GM06990 (cell line): ENCODE results near the gene SLX4IP.

ENCODE experiments used
- DNase-seq: peaks from one replicate; pipeline ENCODE4 v3.0.0-alpha.2; 2011; ENCODE audit not compliant: insufficient read length; ENCODE audit errors: extremely low read depth
- H3K27me3 ChIP-seq: replicated peaks from 2 replicates; pipeline ENCODE4 v1.6.0; 2011; ENCODE audit warnings: low read length; ENCODE audit not compliant: control insufficient read depth, insufficient read depth
- H3K36me3 ChIP-seq: 2 replicates; pipeline ENCODE4 v1.5.1; 2011; ENCODE audit warnings: low read length; ENCODE audit not compliant: control insufficient read depth, insufficient read depth
- H3K4me3 ChIP-seq: replicated peaks from 2 replicates; pipeline ENCODE4 v1.5.1; 2011; ENCODE audit warnings: low read depth, mild to moderate bottlenecking, control low read depth, low read length
- CTCF ChIP-seq: IDR thresholded peaks from 2 replicates; pipeline ENCODE4 v1.5.1; 2011; ENCODE audit warnings: low read length, control low read depth, mild to moderate bottlenecking, inconsistent platforms; ENCODE audit not compliant: insufficient read depth, poor library complexity, severe bottlenecking

SLX4IP gene

GRCh38 chr20:10673176-10673841 is 238.2 kb downstream of the SLX4IP start:
- no peaks in the 10 kb centered on the region; the same call in 1 of the 2 replicates for H3K27me3 ChIP-seq
- no peak for TF ChIP-seq CTCF
- peak; percentile 43 for DNase-seq

GRCh38 chr20:10673842-10674683 is 239.0 kb downstream of the SLX4IP start, which contains the start of gene JAG1:
JAG1 (minus strand) TSS chr20:10673999; CDS start chr20:10673530, 469 bp downstream.
- DNase-seq: peak; percentile 87
- TF ChIP-seq CTCF: no peak
- Histone ChIP-seq H3K27me3 (no peaks in the 10 kb centered on the region; the same call in 1 of the 2 replicates), H3K36me3 (no peaks in the 10 kb centered on the region), H3K4me3 (peak within 1 kb of the TSS; percentile 55)

More at GRCh38 chr20:10673176-10673841, 238.2 kb downstream of the SLX4IP start:
- peak overlapping the region; percentile 55 for H3K4me3 ChIP-seq
- no peaks in the 10 kb centered on the region for H3K36me3 ChIP-seq

GRCh38 chr20:10674684-10675449 is 239.8 kb downstream of the SLX4IP start:
- DNase-seq: peak; percentile 73
- Histone ChIP-seq H3K36me3 (no peaks in the 10 kb centered on the region), H3K27me3 (no peaks in the 10 kb centered on the region; the same call in 1 of the 2 replicates), H3K4me3 (peak overlapping the region; percentile 55)
- peak; percentile 80 for TF ChIP-seq CTCF

- Histone ChIP-seq H3K36me3 (no peaks in the 10 kb centered on the region), H3K4me3 (no peak overlapping the region), H3K27me3 (no peaks in the 10 kb centered on the region; the same call in 1 of the 2 replicates)
- no peak for DNase-seq
- TF ChIP-seq CTCF: no peak
Measured at GRCh38 chr20:10675450-10675848, 240.3 kb downstream of the SLX4IP start.

- no peak for DNase-seq
- TF ChIP-seq CTCF: no peak
Measured at GRCh38 chr20:10676518-10676917, 241.4 kb downstream of the SLX4IP start.

More at GRCh38 chr20:10676518-10676917, 241.4 kb downstream of the SLX4IP start:
- Histone ChIP-seq H3K4me3 (no peak overlapping the region), H3K36me3 (no peaks in the 10 kb centered on the region), H3K27me3 (no peaks in the 10 kb centered on the region; the same call in 1 of the 2 replicates)
